ENCODE measurements around the gene TNFSF9.

Gene TNFSF9

DNA sequence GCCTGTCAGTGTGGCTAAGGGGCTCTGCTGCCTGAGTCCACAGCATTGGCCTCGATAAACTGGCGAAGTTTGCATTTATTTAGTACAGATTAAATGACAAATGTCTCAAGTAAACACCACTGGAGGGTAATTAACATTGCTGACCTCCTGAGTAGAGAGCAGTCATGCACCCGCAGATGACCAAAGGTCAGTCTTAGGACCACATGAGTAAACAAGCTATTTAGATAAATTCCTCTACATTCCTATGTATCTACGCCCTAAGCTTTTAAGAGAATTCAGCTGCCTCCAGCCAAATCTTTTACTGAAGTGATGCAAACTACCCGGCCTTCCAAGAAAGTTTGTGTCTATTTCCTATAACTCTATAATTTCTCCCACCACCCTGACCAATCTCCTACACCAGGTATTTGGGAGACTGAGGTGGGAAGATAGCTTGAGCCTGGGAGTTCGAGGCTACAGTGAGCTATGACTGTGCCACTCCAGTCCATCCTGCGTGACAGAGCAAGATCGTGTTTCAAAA is 37.2 kb downstream of the TNFSF9 start:
- TF ChIP-seq GABPA (IDR thresholded peaks at IDR 0.05; ENCODE audit: low read depth) (no peak), POLR2AphosphoS5 (IDR thresholded peaks at IDR 0.05; ENCODE audit: low read depth) (no peak), SPI1 (IDR thresholded peaks at IDR 0.05; ENCODE audit: borderline replicate concordance, low read depth) (no peak)
- TF ChIP-seq, protein P1, sequence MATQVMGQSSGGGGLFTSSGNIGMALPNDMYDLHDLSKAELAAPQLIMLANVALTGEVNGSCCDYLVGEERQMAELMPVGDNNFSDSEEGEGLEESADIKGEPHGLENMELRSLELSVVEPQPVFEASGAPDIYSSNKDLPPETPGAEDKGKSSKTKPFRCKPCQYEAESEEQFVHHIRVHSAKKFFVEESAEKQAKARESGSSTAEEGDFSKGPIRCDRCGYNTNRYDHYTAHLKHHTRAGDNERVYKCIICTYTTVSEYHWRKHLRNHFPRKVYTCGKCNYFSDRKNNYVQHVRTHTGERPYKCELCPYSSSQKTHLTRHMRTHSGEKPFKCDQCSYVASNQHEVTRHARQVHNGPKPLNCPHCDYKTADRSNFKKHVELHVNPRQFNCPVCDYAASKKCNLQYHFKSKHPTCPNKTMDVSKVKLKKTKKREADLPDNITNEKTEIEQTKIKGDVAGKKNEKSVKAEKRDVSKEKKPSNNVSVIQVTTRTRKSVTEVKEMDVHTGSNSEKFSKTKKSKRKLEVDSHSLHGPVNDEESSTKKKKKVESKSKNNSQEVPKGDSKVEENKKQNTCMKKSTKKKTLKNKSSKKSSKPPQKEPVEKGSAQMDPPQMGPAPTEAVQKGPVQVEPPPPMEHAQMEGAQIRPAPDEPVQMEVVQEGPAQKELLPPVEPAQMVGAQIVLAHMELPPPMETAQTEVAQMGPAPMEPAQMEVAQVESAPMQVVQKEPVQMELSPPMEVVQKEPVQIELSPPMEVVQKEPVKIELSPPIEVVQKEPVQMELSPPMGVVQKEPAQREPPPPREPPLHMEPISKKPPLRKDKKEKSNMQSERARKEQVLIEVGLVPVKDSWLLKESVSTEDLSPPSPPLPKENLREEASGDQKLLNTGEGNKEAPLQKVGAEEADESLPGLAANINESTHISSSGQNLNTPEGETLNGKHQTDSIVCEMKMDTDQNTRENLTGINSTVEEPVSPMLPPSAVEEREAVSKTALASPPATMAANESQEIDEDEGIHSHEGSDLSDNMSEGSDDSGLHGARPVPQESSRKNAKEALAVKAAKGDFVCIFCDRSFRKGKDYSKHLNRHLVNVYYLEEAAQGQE (IDR thresholded peaks at IDR 0.05; ENCODE audit: insufficient replicate concordance, low read depth) = no peak
- TF ChIP-seq, protein P2, sequence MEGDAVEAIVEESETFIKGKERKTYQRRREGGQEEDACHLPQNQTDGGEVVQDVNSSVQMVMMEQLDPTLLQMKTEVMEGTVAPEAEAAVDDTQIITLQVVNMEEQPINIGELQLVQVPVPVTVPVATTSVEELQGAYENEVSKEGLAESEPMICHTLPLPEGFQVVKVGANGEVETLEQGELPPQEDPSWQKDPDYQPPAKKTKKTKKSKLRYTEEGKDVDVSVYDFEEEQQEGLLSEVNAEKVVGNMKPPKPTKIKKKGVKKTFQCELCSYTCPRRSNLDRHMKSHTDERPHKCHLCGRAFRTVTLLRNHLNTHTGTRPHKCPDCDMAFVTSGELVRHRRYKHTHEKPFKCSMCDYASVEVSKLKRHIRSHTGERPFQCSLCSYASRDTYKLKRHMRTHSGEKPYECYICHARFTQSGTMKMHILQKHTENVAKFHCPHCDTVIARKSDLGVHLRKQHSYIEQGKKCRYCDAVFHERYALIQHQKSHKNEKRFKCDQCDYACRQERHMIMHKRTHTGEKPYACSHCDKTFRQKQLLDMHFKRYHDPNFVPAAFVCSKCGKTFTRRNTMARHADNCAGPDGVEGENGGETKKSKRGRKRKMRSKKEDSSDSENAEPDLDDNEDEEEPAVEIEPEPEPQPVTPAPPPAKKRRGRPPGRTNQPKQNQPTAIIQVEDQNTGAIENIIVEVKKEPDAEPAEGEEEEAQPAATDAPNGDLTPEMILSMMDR (IDR thresholded peaks at IDR 0.05; ENCODE audit: insufficient read depth, low read length) = no peak
- DNase-seq (ENCODE audit: low read depth in 1 of 2, low spot score in 1 of 2) = no peak
- Histone ChIP-seq H3K27me3 (ENCODE audit: insufficient read depth, poor library complexity, severe bottlenecking) (no peaks in the 10 kb centered on the region), H3K4me3 (replicated peaks; ENCODE audit: insufficient read depth, low read length) (no peak overlapping the region), H3K27ac (replicated peaks) (no peak overlapping the region)

DNA sequence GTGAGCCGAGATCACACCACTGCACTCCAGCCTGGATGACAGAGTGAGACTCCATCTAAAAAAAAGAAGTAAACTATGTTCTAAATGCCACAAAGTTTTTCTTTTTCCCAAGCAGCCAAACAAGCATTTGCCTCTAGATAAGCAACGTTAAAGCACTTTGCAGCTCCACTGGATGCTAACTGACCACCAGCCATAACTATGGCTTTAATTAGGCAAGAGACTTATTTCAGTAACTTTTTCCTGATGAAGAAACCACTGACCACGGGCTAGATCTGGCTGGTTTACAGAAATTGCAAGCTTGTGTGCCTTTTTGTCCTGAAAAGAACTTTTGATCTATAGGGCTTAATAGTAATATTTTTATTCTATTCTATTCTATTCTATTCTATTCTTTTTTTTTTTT is 38.0 kb downstream of the TNFSF9 start:
- Histone ChIP-seq H3K27ac (replicated peaks) (no peak overlapping the region), H3K27me3 (ENCODE audit: insufficient read depth, poor library complexity, severe bottlenecking) (no peaks in the 10 kb centered on the region), H3K4me3 (replicated peaks; ENCODE audit: insufficient read depth, low read length) (no peak overlapping the region)
- DNase-seq (ENCODE audit: low read depth in 1 of 2, low spot score in 1 of 2) = no peak
- TF ChIP-seq POLR2AphosphoS5 (IDR thresholded peaks at IDR 0.05; ENCODE audit: low read depth) (no peak), GABPA (IDR thresholded peaks at IDR 0.05; ENCODE audit: low read depth) (no peak), SPI1 (IDR thresholded peaks at IDR 0.05; ENCODE audit: borderline replicate concordance, low read depth) (no peak)
- TF ChIP-seq, protein P1 (IDR thresholded peaks at IDR 0.05; ENCODE audit: insufficient replicate concordance, low read depth) = no peak
- TF ChIP-seq, protein P2 (IDR thresholded peaks at IDR 0.05; ENCODE audit: insufficient read depth, low read length) = no peak

DNA sequence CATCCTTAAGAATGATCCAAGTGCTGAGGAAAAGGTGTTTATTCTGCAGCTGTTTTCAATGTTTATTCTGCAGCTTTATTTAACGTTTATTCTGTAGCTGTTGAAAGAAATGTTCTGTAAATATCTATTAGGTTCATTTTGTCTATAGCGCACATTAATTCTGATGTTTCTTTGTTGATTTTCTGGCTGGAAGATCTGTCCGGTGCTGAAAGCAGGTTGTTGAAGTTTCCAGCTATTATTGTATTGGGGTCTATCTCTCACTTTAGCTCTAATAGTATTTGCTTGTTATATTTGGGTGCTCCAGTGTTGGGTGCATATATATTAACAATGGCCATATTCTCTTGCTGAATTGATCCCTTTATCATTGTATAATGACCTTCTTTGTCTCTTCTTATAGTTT is 39.9 kb downstream of the TNFSF9 start:
- Histone ChIP-seq H3K27ac (replicated peaks) (no peak overlapping the region), H3K27me3 (ENCODE audit: insufficient read depth, poor library complexity, severe bottlenecking) (no peaks in the 10 kb centered on the region), H3K4me3 (replicated peaks; ENCODE audit: insufficient read depth, low read length) (no peak overlapping the region)
- TF ChIP-seq, protein P1 (IDR thresholded peaks at IDR 0.05; ENCODE audit: insufficient replicate concordance, low read depth) = peak; percentile 86
- no peak for TF ChIP-seq SPI1 (IDR thresholded peaks at IDR 0.05; ENCODE audit: borderline replicate concordance, low read depth)
- no peak for DNase-seq (ENCODE audit: low read depth in 1 of 2, low spot score in 1 of 2)

Measured in HL-60 (cell line).